Fibroblast of lung (primary cell): ENCODE results near the gene MTAP. TPM values are rescaled to one million over a fixed set of nuclear protein-coding genes. Genes with fewer than 3 reads are reported as not detected.
A peak's percentile ranks its signal among the peaks of the same experiment; 100 is the strongest.

Experiments
- DNase-seq, 2 donors: peaks; one replicate each; pipeline versions ENCODE4 v3.0.0 to v3.0.0-alpha.2; 2010; ENCODE audit warnings: low read depth in 2 of 2
- H2AFZ ChIP-seq: 2 replicates; pipeline ENCODE4 v1.5.1; 2012; ENCODE audit warnings: low read length, control low read depth, inconsistent platforms
- H3K27ac ChIP-seq: 2 replicates; pipeline ENCODE4 v1.5.1; 2011; ENCODE audit warnings: low read length, control low read depth; ENCODE audit not compliant: insufficient read depth
- H3K27me3 ChIP-seq: 2 replicates; pipeline ENCODE4 v1.5.1; 2011; ENCODE audit warnings: mild to moderate bottlenecking, low read length; ENCODE audit not compliant: control insufficient read depth, insufficient read depth
- H3K36me3 ChIP-seq: 2 replicates; pipeline ENCODE4 v1.5.1; 2011; ENCODE audit warnings: low read length; ENCODE audit not compliant: control insufficient read depth, insufficient read depth
- H3K4me1 ChIP-seq: 2 replicates; pipeline ENCODE4 v1.5.1; 2011; ENCODE audit warnings: low read length; ENCODE audit not compliant: control insufficient read depth, insufficient read depth; ENCODE audit errors: extremely low read depth
- H3K4me2 ChIP-seq: 2 replicates; pipeline ENCODE4 v1.5.1; 2011; ENCODE audit warnings: low read length, control low read depth; ENCODE audit not compliant: insufficient read depth; ENCODE audit errors: extremely low read depth
- H3K4me3 ChIP-seq, 4 experiments: fragments of 200-600 bp in 1 of 4; sonication (generic) in 1 of 4; replicated peaks in 1 of 4; 2 replicates each; pipeline ENCODE4 v1.5.1; 2011 to 2016; ENCODE audit warnings: low read length in 4 of 4, low read depth in 3 of 4, mild to moderate bottlenecking in 3 of 4, control low read depth in 2 of 4, inconsistent platforms in 1 of 4, mixed read lengths in 1 of 4; ENCODE audit not compliant: insufficient read depth in 1 of 4; ENCODE audit errors: control extremely low read depth in 1 of 4
- H3K79me2 ChIP-seq: 2 replicates; pipeline ENCODE4 v1.5.1; 2012; ENCODE audit warnings: mild to moderate bottlenecking, low read length, inconsistent platforms; ENCODE audit not compliant: control insufficient read depth, insufficient read depth
- H3K9ac ChIP-seq: 2 replicates; pipeline ENCODE4 v1.5.1; 2011; ENCODE audit warnings: mild to moderate bottlenecking, low read length, control low read depth; ENCODE audit not compliant: insufficient read depth
- H3K9me3 ChIP-seq: 2 replicates; pipeline ENCODE4 v1.5.1; 2012; ENCODE audit warnings: low read depth, low read length; ENCODE audit not compliant: control insufficient read depth, insufficient read depth
- H4K20me1 ChIP-seq: 2 replicates; pipeline ENCODE4 v1.5.1; 2011; ENCODE audit warnings: low read length; ENCODE audit not compliant: control insufficient read depth, insufficient read depth; ENCODE audit errors: extremely low read depth
- CTCF ChIP-seq, 2 donors: IDR thresholded peaks in 1 of 2; conservative IDR thresholded peaks in 1 of 2; 1 replicate in 1 of 2; 2 replicates in 1 of 2; pipeline ENCODE4 v1.5.1; 2011 to 2012; ENCODE audit warnings: low read length in 2 of 2, control low read depth in 1 of 2, inconsistent platforms in 1 of 2, low read depth in 1 of 2, mild to moderate bottlenecking in 1 of 2
- EZH2 ChIP-seq: IDR thresholded peaks from 2 replicates; pipeline ENCODE4 v1.5.1; 2012; ENCODE audit warnings: low read length, control low read depth, mild to moderate bottlenecking; ENCODE audit errors: missing control alignments
- polyA plus RNA-seq, 2 donors: library from polyadenylated mRNA; depleted of rRNA in 1 of 2; stranded (reverse) in 1 of 2; unstranded in 1 of 2; fragments of >200 nt; gene quantifications; 2 replicates each; pipeline ENCODE4 v1.2.1, GENCODE V29; 2011 to 2012; ENCODE audit warnings: missing spikeins in 1 of 2
- total RNA-seq: library from RNA; depleted of rRNA; stranded (reverse); fragments of >200 nt; gene quantifications from 2 replicates; pipeline ENCODE4 v1.2.1, GENCODE V29; 2014

The MTAP gene
- total and polyA plus RNA-seq, 2 donors (not counting 1 experiment from before 2014, with no cell fraction given): 20.0 to 27.6 TPM

DNA sequence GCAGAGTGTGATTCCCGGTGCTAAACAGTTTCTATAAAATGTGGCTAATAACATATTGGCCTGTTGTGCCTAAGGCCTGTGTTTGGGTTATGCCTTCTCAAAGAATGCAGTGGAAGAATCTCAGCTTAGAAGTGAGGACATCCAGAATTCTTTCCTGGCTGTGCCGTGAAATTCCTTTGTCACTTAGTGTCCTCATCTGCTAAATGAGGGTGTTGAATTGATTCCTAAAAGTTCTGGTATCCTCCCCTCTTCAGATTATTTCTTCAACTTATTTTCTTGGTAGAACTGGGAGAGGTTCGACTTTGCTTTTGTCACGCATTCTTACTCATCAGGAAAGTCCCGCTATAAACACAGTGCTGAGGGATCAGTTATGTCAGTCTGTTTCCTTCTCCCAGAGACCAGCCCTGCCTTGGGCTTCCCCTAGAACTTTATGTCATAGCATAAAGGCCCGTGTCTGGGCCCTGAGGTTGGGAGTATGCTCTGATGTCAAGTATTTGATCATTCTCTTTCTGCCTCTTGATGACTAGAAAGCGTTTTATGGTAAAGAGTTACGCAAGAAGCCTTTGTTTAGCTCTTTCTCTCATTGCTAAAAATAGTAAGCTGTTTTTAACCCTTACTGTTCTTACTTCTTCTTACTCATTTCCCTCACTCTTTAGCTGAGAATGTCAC, 29.5 kb downstream of the MTAP start:
- peak overlapping the region; percentile 59 for H3K27ac ChIP-seq
- H3K9ac ChIP-seq: no peak overlapping the region
- DNase-seq: peak; percentile 91 to 92
- H2AFZ ChIP-seq: no peak overlapping the region
- no peaks in the 10 kb centered on the region for H3K36me3 ChIP-seq
- H4K20me1 ChIP-seq: no peaks in the 10 kb centered on the region
- TF ChIP-seq CTCF (conservative IDR thresholded peaks at IDR 0.05 in 1 of 2, IDR thresholded peaks at IDR 0.05 in 1 of 2; ENCODE audit: low read depth in 1 of 2, low read length in 2 of 2): no peak
- no peaks in the 10 kb centered on the region for H3K9me3 ChIP-seq
- no peak overlapping the region for H3K4me3 ChIP-seq
- H3K4me2 ChIP-seq: no peak overlapping the region
- H3K27me3 ChIP-seq: no peaks in the 10 kb centered on the region
- peaks cover 18% of the 10 kb centered on the region for H3K4me1 ChIP-seq
- peaks cover 4% of the 10 kb centered on the region for H3K79me2 ChIP-seq

DNA sequence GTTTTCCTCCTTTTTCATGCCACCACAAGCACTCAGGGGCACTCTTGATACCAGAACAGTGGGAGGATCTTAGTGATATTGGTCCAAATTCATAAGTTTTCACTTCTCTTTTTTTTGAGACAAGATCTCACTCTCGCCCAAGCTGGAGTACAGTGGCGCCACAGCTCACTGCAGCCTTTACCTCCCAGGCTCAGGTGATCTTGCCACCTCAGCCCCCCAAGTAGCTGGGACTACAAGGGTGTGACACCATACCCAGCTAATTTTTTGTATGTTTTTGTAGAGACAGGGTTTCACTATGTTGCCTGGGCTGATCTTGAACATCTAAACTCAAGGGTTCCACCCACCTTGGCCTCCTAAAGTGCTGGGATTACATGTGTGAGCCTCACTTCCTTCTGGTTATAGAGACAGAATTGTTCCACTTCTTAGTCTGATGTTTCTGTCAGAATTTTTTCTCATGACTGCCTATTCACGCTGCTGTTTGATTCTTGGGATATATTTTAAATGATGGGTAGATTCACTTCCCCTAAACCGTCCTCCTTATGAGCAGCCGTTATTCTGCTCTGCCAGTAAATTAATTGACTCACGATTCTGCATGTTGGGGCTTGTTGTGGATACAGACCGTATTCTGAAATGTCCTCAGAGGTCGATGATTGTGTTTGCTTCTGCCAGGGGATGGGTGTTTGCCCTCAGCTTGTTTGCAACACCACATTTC, 30.8 kb downstream of the MTAP start:
- H3K36me3 ChIP-seq: no peaks in the 10 kb centered on the region
- no peak overlapping the region for H3K9ac ChIP-seq
- no peak overlapping the region for H3K4me3 ChIP-seq
- no peak for DNase-seq
- H3K79me2 ChIP-seq: peaks cover 6% of the 10 kb centered on the region
- TF ChIP-seq CTCF (conservative IDR thresholded peaks at IDR 0.05 in 1 of 2, IDR thresholded peaks at IDR 0.05 in 1 of 2; ENCODE audit: low read depth in 1 of 2, low read length in 2 of 2) (no peak), EZH2 (no peak)
- peak overlapping the region; percentile 28 for H3K27ac ChIP-seq
- no peaks in the 10 kb centered on the region for H3K27me3 ChIP-seq
- H3K9me3 ChIP-seq: no peaks in the 10 kb centered on the region
- H2AFZ ChIP-seq: no peak overlapping the region
- H3K4me1 ChIP-seq: peaks cover 22% of the 10 kb centered on the region
- no peaks in the 10 kb centered on the region for H4K20me1 ChIP-seq
- no peak overlapping the region for H3K4me2 ChIP-seq

DNA sequence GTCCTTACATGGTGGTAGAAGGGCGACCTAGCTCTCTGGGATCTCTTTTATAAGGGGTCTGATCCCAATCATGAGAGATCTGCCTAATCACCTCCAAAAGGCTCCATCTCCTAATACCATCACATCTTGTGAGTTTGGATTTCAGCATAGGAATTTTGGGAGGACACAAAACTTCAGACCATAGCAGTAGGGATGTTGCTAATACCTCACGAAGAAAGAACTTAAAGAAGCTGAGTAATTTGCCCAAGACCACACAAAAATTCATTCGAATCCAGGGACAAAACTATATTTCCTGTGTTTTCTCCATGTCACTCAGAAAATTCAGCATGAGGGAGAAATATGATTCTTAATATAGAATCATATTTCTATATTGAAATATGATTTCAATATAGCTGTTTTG, 32.7 kb downstream of the MTAP start:
- TF ChIP-seq CTCF (conservative IDR thresholded peaks at IDR 0.05 in 1 of 2, IDR thresholded peaks at IDR 0.05 in 1 of 2; ENCODE audit: low read depth in 1 of 2, low read length in 2 of 2): no peak
- no peak for TF ChIP-seq EZH2
- Histone ChIP-seq H3K4me1 (peaks cover 22% of the 10 kb centered on the region), H3K9me3 (no peaks in the 10 kb centered on the region), H3K27me3 (no peaks in the 10 kb centered on the region), H2AFZ (no peak overlapping the region), H3K27ac (peak overlapping the region; percentile 95), H3K4me2 (no peak overlapping the region), H4K20me1 (no peaks in the 10 kb centered on the region), H3K79me2 (peaks cover 6% of the 10 kb centered on the region), H3K9ac (no peak overlapping the region), H3K36me3 (no peaks in the 10 kb centered on the region), H3K4me3 (no peak overlapping the region)
- DNase-seq: peak in 1 of 2 donors; percentile 74
